Endodermal cell (in vitro differentiated cells): ENCODE measurements around the gene CNTN4. TPM values are rescaled to one million over a fixed set of nuclear protein-coding genes. Genes with fewer than 3 reads are reported as not detected.

Experiments
- DNase-seq: peaks from one replicate; pipeline ENCODE4 v3.0.0-alpha.2; 2017
- H3K27ac ChIP-seq: 2 replicates; pipeline ENCODE4 v1.5.1; 2013; ENCODE audit warnings: mild to moderate bottlenecking, low read depth, low read length, moderate library complexity
- H3K27me3 ChIP-seq: 2 replicates; pipeline ENCODE4 v1.6.1; 2013; ENCODE audit warnings: mild to moderate bottlenecking, low read length, moderate library complexity; ENCODE audit not compliant: insufficient read depth, control insufficient read depth, poor library complexity, severe bottlenecking
- H3K36me3 ChIP-seq: 2 replicates; pipeline ENCODE4 v1.7.0; 2013; ENCODE audit warnings: mild to moderate bottlenecking, low read length, moderate library complexity; ENCODE audit not compliant: control insufficient read depth, insufficient read depth
- H3K4me1 ChIP-seq: one replicate; pipeline ENCODE4 v1.7.0; 2013; ENCODE audit warnings: low read length; ENCODE audit not compliant: control insufficient read depth, insufficient read depth
- H3K4me3 ChIP-seq: 2 replicates; pipeline ENCODE4 v1.5.1; 2013; ENCODE audit warnings: mild to moderate bottlenecking, low read length, moderate library complexity
- H3K9ac ChIP-seq: 2 replicates; pipeline ENCODE4 v1.6.1; 2013; ENCODE audit warnings: mild to moderate bottlenecking, low read length, moderate library complexity; ENCODE audit not compliant: poor library complexity, severe bottlenecking; ENCODE audit errors: extremely low read depth
- H3K9me3 ChIP-seq: 2 replicates; pipeline ENCODE4 v1.6.1; 2013; ENCODE audit warnings: mild to moderate bottlenecking, low read length, moderate library complexity; ENCODE audit not compliant: control insufficient read depth
- H3K27ac Mint-ChIP-seq: 2 replicates; pipeline ENCODE4 v1.8.0; 2020; ENCODE audit warnings: mixed read lengths
- H3K27me3 Mint-ChIP-seq: 2 replicates; pipeline ENCODE4 v1.8.0; 2021; ENCODE audit warnings: mild to moderate bottlenecking, mixed read lengths; ENCODE audit not compliant: insufficient read depth
- H3K36me3 Mint-ChIP-seq: 2 replicates; pipeline ENCODE4 v1.8.0; 2020; ENCODE audit warnings: low read depth, mixed read lengths
- H3K4me1 Mint-ChIP-seq: 2 replicates; pipeline ENCODE4 v1.8.0; 2020; ENCODE audit warnings: mixed read lengths
- H3K4me3 Mint-ChIP-seq: 2 replicates; pipeline ENCODE4 v1.8.0; 2020; ENCODE audit warnings: mild to moderate bottlenecking, moderate library complexity, mixed read lengths
- H3K9me3 Mint-ChIP-seq: 2 replicates; pipeline ENCODE4 v1.8.0; 2020; ENCODE audit warnings: mild to moderate bottlenecking, mixed read lengths
- CTCF ChIP-seq: fragments of 200-600 bp; sonication (generic); conservative IDR thresholded peaks from 2 replicates; pipeline ENCODE4 v1.5.0; 2021; ENCODE audit warnings: antibody characterized with exemption, mild to moderate bottlenecking
- WGBS, 2 experiments: methylation state at CpG; one replicate each; pipeline versions ENCODE4 v1.1.5 to v1.1.7; 2013; ENCODE audit warnings: missing lambda C conversion rate in 2 of 2, mixed read lengths in 1 of 2; ENCODE audit not compliant: insufficient coverage in 1 of 2, insufficient read length in 1 of 2; 5-methylcytosine and 5-hydroxymethylcytosine counted together
- total RNA-seq, 2 donors: library from RNA; stranded (reverse); fragmentation: NEBNext Ultra II Directional in 1 of 2; extraction: Animal tissue kit (Norgen Biotek cat#: 25700) in 1 of 2; gene quantifications; 2 replicates in 1 of 2; 3 replicates in 1 of 2; pipeline ENCODE4 v1.2.1, GENCODE V29; 2021

CNTN4 gene
- total RNA-seq, 2 donors from 2014 or later: 10.8 to 11.1 TPM

- DNase-seq: no peak
- no peak overlapping the region for H3K4me3 ChIP-seq
- 87 to 94% methylated on average over 2 of the region's 2 CpGs for WGBS, 2 experiments
- H3K27ac Mint-ChIP-seq: no peak overlapping the region
- no peak overlapping the region for H3K4me3 Mint-ChIP-seq
- H3K27me3 ChIP-seq: no peaks in the 10 kb centered on the region
- no peaks in the 10 kb centered on the region for H3K4me1 ChIP-seq
- no peak for TF ChIP-seq CTCF
- H3K9me3 Mint-ChIP-seq: no peaks in the 10 kb centered on the region
- H3K36me3 Mint-ChIP-seq: no peaks in the 10 kb centered on the region
- H3K27me3 Mint-ChIP-seq: peaks cover 13% of the 10 kb centered on the region
- H3K4me1 Mint-ChIP-seq: no peaks in the 10 kb centered on the region
- H3K36me3 ChIP-seq: no peaks in the 10 kb centered on the region
- H3K27ac ChIP-seq: no peak overlapping the region
- no peak overlapping the region for H3K9ac ChIP-seq
- no peaks in the 10 kb centered on the region for H3K9me3 ChIP-seq
These were observed 791.1 kb downstream of the CNTN4 start for GRCh38 chr3:2889736-2890135.

- no peaks in the 10 kb centered on the region for H3K9me3 Mint-ChIP-seq
- Histone ChIP-seq H3K36me3 (no peaks in the 10 kb centered on the region), H3K4me3 (no peak overlapping the region), H3K4me1 (no peaks in the 10 kb centered on the region), H3K27ac (no peak overlapping the region), H3K27me3 (no peaks in the 10 kb centered on the region), H3K9me3 (no peaks in the 10 kb centered on the region), H3K9ac (no peak overlapping the region)
- H3K27me3 Mint-ChIP-seq: peaks cover 3% of the 10 kb centered on the region
- H3K36me3 Mint-ChIP-seq: no peaks in the 10 kb centered on the region
- WGBS, 2 experiments: 98 to 100% methylated on average over 1 to 3 of the region's 3 CpGs
- no peak for DNase-seq
- peaks cover 4% of the 10 kb centered on the region for H3K4me1 Mint-ChIP-seq
- H3K27ac Mint-ChIP-seq: no peak overlapping the region
- no peak for TF ChIP-seq CTCF
- H3K4me3 Mint-ChIP-seq: no peak overlapping the region
These were observed 797.8 kb downstream of the CNTN4 start for GRCh38 chr3:2896308-2896939.

- H3K27ac ChIP-seq: no peak overlapping the region
- H3K9ac ChIP-seq: no peak overlapping the region
- H3K36me3 ChIP-seq: no peaks in the 10 kb centered on the region
- no peak overlapping the region for H3K4me3 ChIP-seq
- H3K4me1 ChIP-seq: no peaks in the 10 kb centered on the region
- Mint-ChIP-seq H3K27me3 (peaks cover 14% of the 10 kb centered on the region), H3K4me1 (peaks cover 10% of the 10 kb centered on the region), H3K4me3 (no peak overlapping the region), H3K36me3 (no peaks in the 10 kb centered on the region), H3K27ac (no peak overlapping the region), H3K9me3 (no peaks in the 10 kb centered on the region)
- peaks cover 2% of the 10 kb centered on the region for H3K27me3 ChIP-seq
- WGBS, 2 experiments: 83% methylated on average over 4 of the region's 4 CpGs; no CpG with 5 or more reads in 1 of the 2 experiments
- no peak for DNase-seq
- no peak for TF ChIP-seq CTCF
- no peaks in the 10 kb centered on the region for H3K9me3 ChIP-seq
These were observed 799.2 kb downstream of the CNTN4 start for GRCh38 chr3:2897821-2898220.
